ENCODE results near the gene NUP58. TPM values are rescaled to one million over a fixed set of nuclear protein-coding genes. Genes with fewer than 3 reads are reported as not detected.
"Not testable (repeated sequence)": the region's sequence is repeated elsewhere in the genome, so short reads cannot be mapped to it uniquely, and the experiment has no call there.

NUP58 gene
- total and polyA plus RNA-seq, 2 experiments from 2014 or later, result 22.6 to 54.8 TPM

DNA sequence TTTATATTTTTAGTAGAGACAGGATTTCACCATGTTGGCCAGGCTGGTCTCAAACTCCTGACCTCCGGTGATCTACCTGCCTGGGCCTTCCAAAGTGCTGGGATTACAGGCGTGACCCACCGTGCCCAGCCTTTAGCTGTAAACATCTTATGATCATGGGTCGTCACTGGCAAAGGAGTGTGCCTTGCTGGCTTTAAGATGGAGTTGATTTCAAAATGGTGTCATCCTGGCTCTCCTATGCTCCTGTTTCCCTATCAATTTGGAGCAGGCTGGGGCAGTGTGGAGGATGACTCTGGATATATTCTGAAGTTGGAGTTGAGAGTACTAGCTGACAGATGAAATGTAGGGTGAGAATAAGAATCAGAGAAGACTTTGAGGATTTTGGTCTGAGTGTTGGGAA lies 51.9 kb downstream of the NUP58 start:
- Histone ChIP-seq H3K36me3 (ENCODE audit: low read depth) (no peaks in the 10 kb centered on the region), H3K9ac (no peak overlapping the region), H2AFZ (no peak overlapping the region), H3K4me1 (ENCODE audit: insufficient read depth) (no peaks in the 10 kb centered on the region), H3K4me2 (ENCODE audit: unreplicated experiment) (no peak overlapping the region), H3K79me2 (ENCODE audit: insufficient read depth) (no peaks in the 10 kb centered on the region), H4K20me1 (ENCODE audit: insufficient read depth) (no peaks in the 10 kb centered on the region), H3K27me3 (replicated peaks; ENCODE audit: insufficient read depth) (peaks cover 20% of the 10 kb centered on the region), H3K9me3 (ENCODE audit: low read depth) (no peaks in the 10 kb centered on the region), H3K27ac (no peak overlapping the region), H3F3A (ENCODE audit: insufficient read depth) (no peaks in the 10 kb centered on the region), H3K9me2 (ENCODE audit: insufficient read depth) (no peaks in the 10 kb centered on the region), H3K4me3 (no peak overlapping the region)
- no peak for TF ChIP-seq EZH2phosphoT487 (IDR thresholded peaks at IDR 0.05; ENCODE audit: insufficient read depth, low read depth)
- no peak for DNase-seq
- in situ Hi-C loops (cut with MboI), result no loop called here
- WGBS, 2 experiments (ENCODE audit: low coverage in 1 of 2, low lambda C conversion rate in 2 of 2, missing lambda C conversion rate in 2 of 2), result 56 to 69% methylated on average over 4 of the region's 4 CpGs

DNA sequence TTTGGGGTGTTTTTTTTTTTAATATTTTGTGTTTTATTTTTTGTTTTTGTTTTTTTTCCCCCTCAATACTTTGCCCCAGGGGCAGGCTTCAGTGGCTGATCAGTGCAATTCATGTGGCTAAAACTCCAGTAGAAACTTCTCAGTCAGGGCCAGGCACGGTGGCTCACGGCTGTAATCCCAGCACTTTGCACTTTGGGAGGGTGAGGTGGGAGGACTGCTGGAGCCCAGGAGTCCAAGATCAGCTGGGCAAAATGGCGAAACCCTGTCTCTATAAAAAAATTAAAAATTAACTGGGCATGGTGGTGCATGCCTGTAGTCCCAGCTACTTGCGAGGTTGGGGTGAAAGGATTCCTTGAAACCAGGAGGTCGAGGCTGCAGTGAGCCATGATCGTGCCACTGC lies 53.0 kb downstream of the NUP58 start:
- Histone ChIP-seq H3K4me3 (no peak overlapping the region), H3K9me3 (ENCODE audit: low read depth) (no peaks in the 10 kb centered on the region), H3K4me2 (ENCODE audit: unreplicated experiment) (no peak overlapping the region), H3F3A (ENCODE audit: insufficient read depth) (no peaks in the 10 kb centered on the region), H4K20me1 (ENCODE audit: insufficient read depth) (no peaks in the 10 kb centered on the region), H3K9me2 (ENCODE audit: insufficient read depth) (no peaks in the 10 kb centered on the region), H3K27me3 (replicated peaks; ENCODE audit: insufficient read depth) (peaks cover 20% of the 10 kb centered on the region), H3K36me3 (ENCODE audit: low read depth) (no peaks in the 10 kb centered on the region), H3K27ac (no peak overlapping the region), H3K4me1 (ENCODE audit: insufficient read depth) (no peaks in the 10 kb centered on the region), H3K79me2 (ENCODE audit: insufficient read depth) (no peaks in the 10 kb centered on the region), H3K9ac (no peak overlapping the region), H2AFZ (no peak overlapping the region)
- 37 to 42% methylated on average over 6 of the region's 6 CpGs for WGBS, 2 experiments (ENCODE audit: low coverage in 1 of 2, low lambda C conversion rate in 2 of 2, missing lambda C conversion rate in 2 of 2)
- TF ChIP-seq EZH2 (IDR thresholded peaks at IDR 0.05; ENCODE audit: insufficient read depth, poor library complexity, severe bottlenecking) (no peak), EZH2phosphoT487 (IDR thresholded peaks at IDR 0.05; ENCODE audit: insufficient read depth, low read depth) (no peak)
- no peak for DNase-seq
- in situ Hi-C loops (cut with MboI), result no loop called here

DNA sequence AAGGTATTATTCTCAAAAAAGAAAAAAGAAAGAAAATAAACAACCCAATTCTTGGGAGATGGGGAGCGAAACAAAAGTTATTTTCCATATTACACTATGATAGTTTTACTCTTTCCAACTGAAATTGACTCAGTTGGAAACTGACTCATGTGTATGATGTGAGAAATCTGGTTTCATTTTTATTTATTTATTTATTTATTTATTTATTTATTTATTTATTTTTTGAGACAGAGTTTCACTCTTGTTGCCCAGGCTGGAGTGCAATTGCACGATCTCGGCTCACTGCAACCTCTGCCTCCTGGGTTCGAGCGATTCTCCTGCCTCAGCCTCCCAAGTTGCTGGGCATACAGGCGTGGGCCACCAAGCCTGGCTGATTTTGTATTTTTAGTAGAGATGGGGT lies 59.0 kb downstream of the NUP58 start:
- DNase-seq; H3K4me1 ChIP-seq (ENCODE audit: insufficient read depth); H2AFZ ChIP-seq; H4K20me1 ChIP-seq (ENCODE audit: insufficient read depth); H3K9ac ChIP-seq; H3F3A ChIP-seq (ENCODE audit: insufficient read depth); H3K4me3 ChIP-seq; H3K4me2 ChIP-seq (ENCODE audit: unreplicated experiment); H3K27me3 ChIP-seq (replicated peaks; ENCODE audit: insufficient read depth); H3K36me3 ChIP-seq (ENCODE audit: low read depth); H3K9me3 ChIP-seq (ENCODE audit: low read depth); in situ Hi-C loops (cut with MboI); H3K79me2 ChIP-seq (ENCODE audit: insufficient read depth); H3K27ac ChIP-seq; H3K9me2 ChIP-seq (ENCODE audit: insufficient read depth): not testable (repeated sequence)
- 75 to 79% methylated on average over 5 to 6 of the region's 6 CpGs for WGBS, 2 experiments (ENCODE audit: low coverage in 1 of 2, low lambda C conversion rate in 2 of 2, missing lambda C conversion rate in 2 of 2)

DNA sequence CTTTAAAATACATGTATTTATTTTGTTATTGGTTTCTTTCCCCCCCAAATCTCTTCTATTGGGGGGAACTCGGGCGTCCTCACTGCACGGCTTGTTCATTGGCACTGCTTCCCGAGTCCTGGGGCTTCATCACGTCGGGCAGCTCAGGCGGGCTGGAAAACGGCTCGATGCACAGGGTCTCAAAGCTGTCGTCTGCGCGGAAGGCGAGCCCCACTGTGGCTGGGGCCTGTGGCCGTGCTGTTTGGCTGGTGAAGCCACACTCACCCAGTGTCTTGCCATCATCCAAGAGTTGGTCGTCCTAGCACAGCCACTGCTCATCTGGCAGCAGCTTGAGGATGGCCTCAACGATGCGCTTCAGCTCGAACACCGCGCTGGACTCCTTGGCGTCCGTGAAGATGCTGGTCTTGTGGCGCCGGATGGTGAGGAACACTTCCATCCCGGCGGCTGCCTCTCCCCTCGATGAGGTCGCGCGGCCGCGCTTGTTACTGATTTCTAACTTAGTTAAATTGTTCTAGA lies 64.4 kb downstream of the NUP58 start:
- WGBS, 2 experiments (ENCODE audit: low coverage in 1 of 2, low lambda C conversion rate in 2 of 2, missing lambda C conversion rate in 2 of 2), result 79 to 81% methylated on average over 32 of the region's 32 CpGs
- in situ Hi-C loops (cut with MboI), result no loop called here
- H3K4me1 ChIP-seq (ENCODE audit: insufficient read depth), result no peaks in the 10 kb centered on the region

More for the DNA sequence above, 64.4 kb downstream of the NUP58 start:
- TF ChIP-seq EZH2phosphoT487 (IDR thresholded peaks at IDR 0.05; ENCODE audit: insufficient read depth, low read depth) (no peak), EZH2 (IDR thresholded peaks at IDR 0.05; ENCODE audit: insufficient read depth, poor library complexity, severe bottlenecking) (no peak)
- Histone ChIP-seq H3K9me3 (ENCODE audit: low read depth) (no peaks in the 10 kb centered on the region), H3K79me2 (ENCODE audit: insufficient read depth) (no peaks in the 10 kb centered on the region), H3K9me2 (ENCODE audit: insufficient read depth) (no peaks in the 10 kb centered on the region), H2AFZ (no peak overlapping the region), H3K27me3 (replicated peaks; ENCODE audit: insufficient read depth) (peaks cover 27% of the 10 kb centered on the region), H3K4me2 (ENCODE audit: unreplicated experiment) (no peak overlapping the region), H3K27ac (no peak overlapping the region), H3K36me3 (ENCODE audit: low read depth) (no peaks in the 10 kb centered on the region), H4K20me1 (ENCODE audit: insufficient read depth) (no peaks in the 10 kb centered on the region), H3K9ac (no peak overlapping the region), H3F3A (ENCODE audit: insufficient read depth) (no peaks in the 10 kb centered on the region), H3K4me3 (no peak overlapping the region)
- DNase-seq, result no peak
